SK-N-SH treated with all-trans-retinoic acid at 6 μM for 48 hours (cell line): Measurements from ENCODE around the gene GPRC5B.

Experiments
- ATAC-seq: fragments of 200-7000 bp; cut with Tn5 transposase; 3 replicates; pipeline ENCODE4 v1.9.1; 2020; ENCODE audit warnings: mild to moderate bottlenecking, moderate library complexity
- BACH2 ChIP-seq: fragments of 250-450 bp; sonication (Bioruptor Pico); IDR thresholded peaks from 2 replicates; pipeline ENCODE4 v1.9.0; 2021; ENCODE audit warnings: mild to moderate bottlenecking, borderline replicate concordance
- CREB5 ChIP-seq: fragments of 250-450 bp; sonication (Bioruptor Pico); IDR thresholded peaks from 2 replicates; pipeline ENCODE4 v1.5.1; 2020; ENCODE audit warnings: low read depth, mild to moderate bottlenecking, moderate library complexity
- CSDC2 ChIP-seq: fragments of 250-450 bp; sonication (Bioruptor Pico); IDR thresholded peaks from 2 replicates; pipeline ENCODE4 v1.5.0; 2020; ENCODE audit warnings: mild to moderate bottlenecking, moderate library complexity
- ESRRG ChIP-seq: fragments of 250-450 bp; sonication (Bioruptor Pico); IDR thresholded peaks from 2 replicates; pipeline ENCODE4 v1.6.1; 2021; ENCODE audit warnings: mild to moderate bottlenecking
- GLIS3 ChIP-seq: fragments of 250-450 bp; sonication (Bioruptor Pico); IDR thresholded peaks from 2 replicates; pipeline ENCODE4 v1.5.0; 2020; ENCODE audit warnings: mild to moderate bottlenecking, moderate library complexity
- ISL1 ChIP-seq: fragments of 250-450 bp; sonication (Bioruptor Pico); IDR thresholded peaks from 2 replicates; pipeline ENCODE4 v2.1.2; 2022; ENCODE audit warnings: mild to moderate bottlenecking, moderate library complexity
- OSR1 ChIP-seq: fragments of 250-450 bp; sonication (Bioruptor Pico); IDR thresholded peaks from 2 replicates; pipeline ENCODE4 v1.8.0; 2022; ENCODE audit warnings: moderate library complexity, mild to moderate bottlenecking, inconsistent platforms
- PATZ1 ChIP-seq: fragments of 250-450 bp; sonication (Bioruptor Pico); IDR thresholded peaks from 2 replicates; pipeline ENCODE4 v1.8.0; 2020; ENCODE audit warnings: mild to moderate bottlenecking, moderate library complexity, borderline replicate concordance
- PPARA ChIP-seq: fragments of 250-450 bp; sonication (Bioruptor Pico); IDR thresholded peaks from 2 replicates; pipeline ENCODE4 v1.5.0; 2020; ENCODE audit warnings: mild to moderate bottlenecking, borderline replicate concordance
- RARB ChIP-seq: fragments of 250-450 bp; sonication (Bioruptor Pico); IDR thresholded peaks from 2 replicates; pipeline ENCODE4 v1.8.0; 2021; ENCODE audit warnings: mild to moderate bottlenecking, moderate library complexity
- SNAI2 ChIP-seq: fragments of 250-450 bp; sonication (Bioruptor Pico); IDR thresholded peaks from 2 replicates; pipeline ENCODE4 v1.5.0; 2020; ENCODE audit warnings: mild to moderate bottlenecking, moderate library complexity
- TOX ChIP-seq: fragments of 250-450 bp; sonication (Bioruptor Pico); IDR thresholded peaks from 2 replicates; pipeline ENCODE4 v1.8.0; 2021; ENCODE audit warnings: mild to moderate bottlenecking, moderate library complexity, borderline replicate concordance
- ZC3H10 ChIP-seq: fragments of 250-450 bp; sonication (Bioruptor Pico); IDR thresholded peaks from 2 replicates; pipeline ENCODE4 v1.5.1; 2021; ENCODE audit warnings: mild to moderate bottlenecking, moderate library complexity
- ZFP3 ChIP-seq: fragments of 250-450 bp; sonication (Bioruptor Pico); IDR thresholded peaks from 2 replicates; pipeline ENCODE4 v1.5.0; 2020; ENCODE audit warnings: mild to moderate bottlenecking, moderate library complexity
- ZFP30 ChIP-seq: fragments of 450-650 bp; formaldehyde crosslinking; IDR thresholded peaks from 2 replicates; pipeline ENCODE4 v1.5.0; 2022; ENCODE audit warnings: mild to moderate bottlenecking, moderate library complexity
- ZNF565 ChIP-seq: fragments of 450-650 bp; formaldehyde crosslinking; conservative IDR thresholded peaks from 2 replicates; pipeline ENCODE4 v1.5.0; 2020; ENCODE audit warnings: low read depth, mild to moderate bottlenecking, moderate library complexity
- ZNF70 ChIP-seq: fragments of 450-650 bp; formaldehyde crosslinking; IDR thresholded peaks from 2 replicates; pipeline ENCODE4 v1.5.0; 2020; ENCODE audit warnings: mild to moderate bottlenecking, moderate library complexity
- ZNF8 ChIP-seq: fragments of 450-650 bp; formaldehyde crosslinking; IDR thresholded peaks from 2 replicates; pipeline ENCODE4 v1.5.0; 2020; ENCODE audit warnings: mild to moderate bottlenecking, moderate library complexity
- TF ChIP-seq, protein P1 (sequence below): fragments of 250-450 bp; sonication (Bioruptor Pico); IDR thresholded peaks from 2 replicates; pipeline ENCODE4 v1.5.0; 2020; ENCODE audit warnings: mild to moderate bottlenecking, moderate library complexity

Gene GPRC5B

GRCh38 chr16:19824216-19824615, 60.4 kb downstream of the GPRC5B start:
- TF ChIP-seq ZFP30 (CRISPR knock-in tag) (no peak), ZC3H10 (CRISPR knock-in tag) (no peak), GLIS3 (no peak), ESRRG (CRISPR knock-in tag) (no peak), PATZ1 (CRISPR knock-in tag) (no peak), RARB (CRISPR knock-in tag) (no peak)
- no peak for ATAC-seq

DNA sequence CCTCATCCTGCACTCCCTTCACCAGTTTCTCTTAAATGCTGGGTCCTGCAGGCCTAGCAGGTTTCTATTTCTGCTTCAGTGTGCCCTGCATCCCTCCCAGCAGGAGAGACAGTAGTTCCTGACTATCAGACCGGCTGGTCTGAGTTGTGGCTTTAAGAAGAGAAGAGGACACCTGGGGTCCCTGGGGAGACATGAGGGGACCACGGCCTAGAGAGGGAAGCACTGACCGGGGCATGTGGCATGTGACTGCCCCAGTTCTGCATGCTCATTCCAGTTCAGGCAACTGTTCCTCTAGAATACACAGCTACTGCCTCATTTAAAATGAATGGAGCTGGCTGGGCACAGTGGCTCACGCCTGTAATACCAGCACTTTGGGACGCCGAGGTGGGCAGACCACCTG, 61.3 kb downstream of the GPRC5B start:
- no peak for ATAC-seq
- no peak for TF ChIP-seq ZNF8 (CRISPR knock-in tag)
- TF ChIP-seq PATZ1 (CRISPR knock-in tag) = no peak
- TF ChIP-seq GLIS3 = no peak
- no peak for TF ChIP-seq ZFP30 (CRISPR knock-in tag)
- TF ChIP-seq CSDC2 (CRISPR knock-in tag) = no peak
- TF ChIP-seq ZFP3 (CRISPR knock-in tag) = no peak
- no peak for TF ChIP-seq ZNF70
- no peak for TF ChIP-seq BACH2 (CRISPR knock-in tag)

DNA sequence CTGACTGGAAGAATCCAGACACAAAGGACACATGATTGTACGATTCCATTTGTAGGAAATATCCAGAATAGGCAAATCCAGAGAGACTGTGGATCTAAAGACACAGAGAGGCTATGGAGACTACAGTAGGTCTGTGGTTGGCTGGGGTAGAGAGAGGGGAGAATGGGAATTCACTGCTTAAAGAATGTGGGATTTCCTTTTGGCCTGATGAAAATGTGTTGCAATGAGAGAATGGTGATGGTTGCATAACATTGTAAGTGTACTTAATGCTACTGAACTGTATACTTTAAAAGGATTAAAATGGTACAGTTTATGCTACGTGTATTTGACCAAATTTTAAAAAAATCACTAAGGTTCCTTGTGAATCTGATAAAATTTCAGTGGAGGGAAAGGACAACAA, 62.1 kb downstream of the GPRC5B start:
- TF ChIP-seq ESRRG (CRISPR knock-in tag) = no peak
- TF ChIP-seq OSR1 (CRISPR knock-in tag) = no peak
- no peak for TF ChIP-seq ZNF70
- no peak for TF ChIP-seq ZNF8 (CRISPR knock-in tag)
- TF ChIP-seq BACH2 (CRISPR knock-in tag) = no peak
- TF ChIP-seq, protein P1, sequence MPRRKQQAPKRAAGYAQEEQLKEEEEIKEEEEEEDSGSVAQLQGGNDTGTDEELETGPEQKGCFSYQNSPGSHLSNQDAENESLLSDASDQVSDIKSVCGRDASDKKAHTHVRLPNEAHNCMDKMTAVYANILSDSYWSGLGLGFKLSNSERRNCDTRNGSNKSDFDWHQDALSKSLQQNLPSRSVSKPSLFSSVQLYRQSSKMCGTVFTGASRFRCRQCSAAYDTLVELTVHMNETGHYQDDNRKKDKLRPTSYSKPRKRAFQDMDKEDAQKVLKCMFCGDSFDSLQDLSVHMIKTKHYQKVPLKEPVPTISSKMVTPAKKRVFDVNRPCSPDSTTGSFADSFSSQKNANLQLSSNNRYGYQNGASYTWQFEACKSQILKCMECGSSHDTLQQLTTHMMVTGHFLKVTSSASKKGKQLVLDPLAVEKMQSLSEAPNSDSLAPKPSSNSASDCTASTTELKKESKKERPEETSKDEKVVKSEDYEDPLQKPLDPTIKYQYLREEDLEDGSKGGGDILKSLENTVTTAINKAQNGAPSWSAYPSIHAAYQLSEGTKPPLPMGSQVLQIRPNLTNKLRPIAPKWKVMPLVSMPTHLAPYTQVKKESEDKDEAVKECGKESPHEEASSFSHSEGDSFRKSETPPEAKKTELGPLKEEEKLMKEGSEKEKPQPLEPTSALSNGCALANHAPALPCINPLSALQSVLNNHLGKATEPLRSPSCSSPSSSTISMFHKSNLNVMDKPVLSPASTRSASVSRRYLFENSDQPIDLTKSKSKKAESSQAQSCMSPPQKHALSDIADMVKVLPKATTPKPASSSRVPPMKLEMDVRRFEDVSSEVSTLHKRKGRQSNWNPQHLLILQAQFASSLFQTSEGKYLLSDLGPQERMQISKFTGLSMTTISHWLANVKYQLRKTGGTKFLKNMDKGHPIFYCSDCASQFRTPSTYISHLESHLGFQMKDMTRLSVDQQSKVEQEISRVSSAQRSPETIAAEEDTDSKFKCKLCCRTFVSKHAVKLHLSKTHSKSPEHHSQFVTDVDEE (CRISPR knock-in tag) = no peak
- TF ChIP-seq ISL1 = no peak
- no peak for TF ChIP-seq ZFP30 (CRISPR knock-in tag)
- TF ChIP-seq, all 23 proteins: peak for 0

DNA sequence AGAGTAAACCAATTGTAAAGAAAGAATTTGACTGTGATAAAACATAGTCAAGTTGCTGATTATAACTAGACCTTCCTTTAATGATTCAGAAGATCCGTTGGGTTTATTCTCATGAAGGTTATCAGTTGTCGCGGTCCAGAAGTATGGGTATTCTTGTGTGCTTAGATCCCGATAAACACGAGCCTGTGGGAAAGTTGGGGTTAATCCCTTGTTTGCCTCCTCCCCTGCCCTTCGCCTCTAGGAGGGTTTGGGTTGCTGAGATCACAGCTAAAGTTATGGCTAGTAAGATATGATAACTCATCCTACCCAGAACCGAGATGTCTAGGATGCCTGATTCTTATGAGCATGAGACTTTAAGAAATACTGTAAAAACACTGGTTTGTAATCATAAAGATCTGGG, 66.8 kb downstream of the GPRC5B start:
- TF ChIP-seq TOX (CRISPR knock-in tag) = no peak
- no peak for TF ChIP-seq RARB (CRISPR knock-in tag)
- TF ChIP-seq BACH2 (CRISPR knock-in tag) = no peak
- no peak for TF ChIP-seq CSDC2 (CRISPR knock-in tag)
- TF ChIP-seq ESRRG (CRISPR knock-in tag) = no peak
- no peak for TF ChIP-seq PPARA (CRISPR knock-in tag)
- no peak for ATAC-seq

More for the DNA sequence above, 62.1 kb downstream of the GPRC5B start:
- no peak for ATAC-seq

- TF ChIP-seq SNAI2 = no peak
- TF ChIP-seq GLIS3 = no peak
- TF ChIP-seq RARB (CRISPR knock-in tag) = no peak
- ATAC-seq = no peak
These were observed 67.5 kb downstream of the GPRC5B start for GRCh38 chr16:19817122-19817521.

GRCh38 chr16:19815418-19815817, 69.2 kb downstream of the GPRC5B start:
- ATAC-seq = no peak
- TF ChIP-seq ZNF565 (CRISPR knock-in tag) (no peak), ZC3H10 (CRISPR knock-in tag) (no peak), SNAI2 (no peak), RARB (CRISPR knock-in tag) (no peak), ZFP3 (CRISPR knock-in tag) (no peak), ISL1 (no peak), PATZ1 (CRISPR knock-in tag) (no peak), CREB5 (CRISPR knock-in tag) (no peak), ESRRG (CRISPR knock-in tag) (no peak), BACH2 (CRISPR knock-in tag) (no peak)
- TF ChIP-seq, protein P1 (CRISPR knock-in tag) = no peak
